ENCODE results near the gene ZYG11A.
A peak's percentile ranks its signal among the peaks of the same experiment; 100 is the strongest.

ZYG11A gene

DNA sequence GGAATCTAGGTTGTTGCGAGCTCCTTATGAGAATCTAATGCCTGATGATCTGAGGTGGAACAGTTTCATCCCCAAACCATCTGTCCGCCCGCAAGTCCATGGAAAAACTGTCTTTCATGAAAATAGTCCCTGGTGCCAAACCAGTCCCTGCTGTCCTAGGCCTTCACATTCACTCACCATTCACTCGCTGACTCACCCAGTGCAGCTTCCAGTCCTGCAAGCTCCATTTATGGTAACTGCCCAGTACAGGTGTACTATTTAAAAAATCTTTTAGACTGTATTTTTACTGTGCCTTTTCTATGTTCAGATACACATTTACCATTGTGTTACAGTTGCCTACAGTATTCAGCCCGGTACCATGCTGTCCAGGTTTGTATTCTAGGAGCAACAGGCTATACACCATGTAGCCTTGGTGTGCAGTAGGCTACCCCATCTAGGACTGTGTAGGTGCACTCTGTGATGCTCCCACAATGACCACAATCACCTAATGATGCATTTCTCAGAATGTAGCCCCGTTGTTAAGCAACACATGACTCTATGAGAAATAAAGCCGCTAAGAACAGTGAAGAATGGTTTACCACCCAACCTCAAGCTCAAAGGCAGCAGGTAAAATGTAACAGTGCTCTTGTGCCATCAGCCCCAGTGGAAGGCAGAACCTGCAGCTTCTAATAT is 76.6 kb downstream of the ZYG11A start:
- DNase-seq: peak; percentile 25

DNA sequence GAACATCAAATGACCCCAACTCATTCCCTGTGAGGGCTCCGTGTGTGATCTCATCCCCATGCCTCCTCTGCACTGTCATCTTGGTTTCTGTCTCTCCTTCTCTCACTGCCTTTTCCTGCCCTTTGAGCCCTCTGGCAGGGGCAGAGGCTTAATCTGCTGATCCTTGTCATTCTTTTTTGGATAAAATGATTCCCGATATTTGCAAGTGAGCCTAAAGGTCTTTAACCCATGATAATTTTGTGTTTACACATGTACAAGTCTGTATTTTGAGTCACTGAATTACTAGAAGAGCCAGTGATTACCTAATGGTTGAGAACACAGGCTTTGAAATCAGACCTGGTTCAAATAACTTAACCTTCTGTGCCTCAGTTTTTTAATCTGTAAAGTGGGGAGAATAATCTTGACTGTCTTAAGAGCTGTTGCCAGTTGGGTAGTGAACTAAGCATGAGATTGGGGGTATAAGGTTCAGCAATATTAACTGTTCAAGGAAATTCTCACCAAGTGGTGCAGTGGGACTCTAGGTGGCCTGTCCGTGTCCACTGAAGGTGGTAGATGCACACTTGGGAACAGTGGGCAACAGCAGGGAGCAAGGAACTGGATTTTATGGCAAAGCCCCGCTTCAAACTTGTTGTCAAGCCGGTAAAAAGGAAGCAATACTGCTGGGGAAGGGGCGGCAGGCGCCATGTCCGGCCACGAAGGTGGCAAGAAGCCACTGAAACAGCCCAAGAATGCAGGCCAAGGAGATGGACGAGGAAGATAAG is 77.3 kb downstream of the ZYG11A start:
- DNase-seq: no peak

DNA sequence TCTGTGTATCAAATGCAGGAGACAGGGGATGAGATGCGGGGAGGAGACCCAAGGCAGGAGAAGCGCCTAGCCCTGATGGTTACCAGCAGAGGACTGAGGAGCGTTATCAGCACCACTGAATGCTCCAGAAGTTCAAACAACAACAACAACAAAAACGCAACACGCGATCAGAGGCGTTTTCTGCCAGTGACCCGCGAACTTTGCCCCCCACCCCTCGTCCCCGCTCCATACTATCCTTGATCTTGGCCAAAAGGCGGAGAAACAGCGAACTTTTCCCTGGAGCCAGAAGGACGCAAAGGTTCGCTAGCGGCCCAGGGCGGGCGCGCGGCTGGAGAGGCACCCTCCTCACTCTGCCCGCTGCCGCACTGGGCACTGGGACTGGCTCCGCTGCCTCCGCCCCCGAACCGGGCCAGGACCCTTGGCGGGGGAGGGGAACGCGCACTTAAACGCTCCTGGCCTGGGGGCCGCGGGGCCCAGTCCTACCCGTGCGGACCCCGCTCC is 78.3 kb downstream of the ZYG11A start:
- no peak for DNase-seq

DNA sequence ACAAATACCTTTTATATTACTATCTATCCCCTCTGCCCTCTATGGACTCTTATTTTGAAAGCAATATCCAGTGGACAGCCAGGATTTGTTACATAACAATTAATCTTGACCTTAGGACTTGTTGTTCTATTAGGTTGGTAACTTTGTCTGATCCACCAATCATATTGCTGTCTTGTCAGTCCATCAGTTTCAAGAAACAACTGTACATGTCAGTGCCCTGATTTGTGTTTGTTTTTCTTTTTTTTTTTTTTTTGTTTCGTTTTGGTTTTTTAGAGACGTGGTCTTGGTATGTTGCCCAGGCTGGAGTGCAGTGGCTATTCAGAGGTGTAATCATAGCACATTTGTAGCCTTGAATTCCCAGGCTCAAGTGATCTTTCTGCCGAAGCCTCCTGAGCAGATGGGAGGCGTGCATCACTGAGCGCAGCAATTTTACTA is 83.0 kb downstream of the ZYG11A start:
- no peak for DNase-seq

DNA sequence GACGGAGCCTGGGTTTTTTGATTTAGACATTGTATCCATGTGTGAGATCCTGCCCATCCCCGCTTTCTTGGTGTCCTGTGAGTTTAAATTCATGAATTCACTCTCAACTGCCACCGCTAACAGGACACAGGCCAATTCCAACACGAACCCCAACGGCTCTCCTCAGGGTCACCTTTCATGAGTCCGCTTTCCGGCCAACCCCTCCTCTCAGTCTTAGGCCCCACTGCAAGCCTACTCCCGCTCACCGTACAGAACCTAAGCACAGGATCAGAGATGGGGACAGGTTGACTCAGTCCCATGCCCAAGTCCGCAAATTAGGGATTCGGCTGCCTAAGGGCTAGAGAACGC is 84.3 kb downstream of the ZYG11A start:
- no peak for DNase-seq

DNA sequence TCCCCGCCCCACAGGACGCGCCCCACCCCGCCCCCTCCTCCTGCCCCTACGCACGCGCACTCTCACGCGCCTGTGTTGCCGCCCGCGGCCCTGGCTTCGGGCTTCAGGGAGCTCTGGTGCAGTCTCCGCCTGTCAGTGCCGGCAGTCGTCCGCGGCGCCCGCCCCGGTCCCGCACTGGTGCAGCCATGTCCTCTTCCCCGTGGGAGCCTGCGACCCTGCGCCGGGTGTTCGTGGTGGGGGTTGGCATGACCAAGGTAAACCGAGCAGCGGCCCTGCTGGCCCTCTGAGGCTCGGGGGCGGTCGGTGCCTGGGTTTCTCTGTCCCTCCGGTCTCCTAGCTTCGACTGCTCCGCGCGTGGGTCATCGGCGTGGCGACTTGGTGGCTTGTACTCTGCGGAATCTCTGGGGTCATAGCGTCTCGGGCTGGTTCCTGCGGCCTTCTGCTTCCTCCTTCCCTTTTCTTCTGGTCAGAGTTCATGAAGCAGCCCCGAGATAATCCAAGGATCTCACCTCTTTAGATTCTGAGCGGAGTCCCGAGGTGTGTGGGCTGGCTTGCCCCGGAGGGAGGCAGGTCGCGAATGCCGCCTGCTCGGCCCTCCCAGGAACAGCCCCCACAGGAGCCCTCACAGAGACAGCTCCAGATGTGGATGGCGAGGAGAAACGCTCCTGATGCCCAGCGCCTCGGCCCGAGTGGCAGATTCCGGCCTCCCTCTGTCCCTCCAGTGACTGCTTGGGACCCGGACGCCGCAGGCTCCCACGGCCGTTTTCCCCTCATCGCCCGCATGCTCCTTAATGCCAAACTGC is 84.9 kb downstream of the ZYG11A start, which contains the start of gene SCP2:
Gene SCP2 (plus strand): TSS at position 65 of the 803 bp plus-strand sequence. CDS start 121 bp downstream, at position 186.
- DNase-seq: peak; percentile 81

DNA sequence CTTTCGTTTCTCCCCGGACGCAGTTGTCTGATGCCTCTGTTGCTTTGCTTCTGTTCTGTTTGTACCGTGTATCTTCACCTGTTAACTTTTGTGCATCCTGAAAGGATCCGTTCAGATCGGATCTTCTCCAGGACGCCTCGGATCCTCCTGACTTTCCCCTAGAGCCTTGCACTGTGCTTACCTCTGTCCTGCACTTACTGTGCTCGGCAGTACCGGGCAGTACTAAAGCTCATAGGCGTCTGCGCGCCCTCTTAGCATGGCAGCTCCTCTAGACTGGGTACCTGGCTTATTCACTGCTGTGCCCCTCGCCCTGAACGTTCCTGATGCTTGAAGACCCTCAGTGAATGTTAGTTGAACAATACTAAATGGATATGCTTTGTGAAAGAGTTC is 85.5 kb downstream of the ZYG11A start:
- no peak for DNase-seq

DNA sequence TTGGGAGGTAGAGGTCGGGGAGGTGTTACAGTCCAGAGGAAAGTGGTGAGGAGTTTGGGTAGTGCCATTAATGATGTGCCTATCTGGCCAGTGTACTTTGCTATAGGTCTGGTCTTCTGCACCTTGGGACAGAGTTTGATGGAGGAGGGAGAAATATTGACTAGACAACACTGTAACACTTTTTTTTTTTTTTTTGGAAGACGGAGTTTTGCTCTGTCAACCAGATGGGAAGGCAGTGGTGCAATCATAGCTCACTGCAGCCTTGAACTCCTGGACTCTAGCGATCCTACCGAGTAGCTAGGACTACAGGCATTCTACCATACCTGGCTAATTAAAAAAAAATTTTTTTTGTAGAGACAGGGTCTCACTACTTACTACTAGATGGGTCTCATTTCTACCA is 86.5 kb downstream of the ZYG11A start:
- DNase-seq: no peak

DNA sequence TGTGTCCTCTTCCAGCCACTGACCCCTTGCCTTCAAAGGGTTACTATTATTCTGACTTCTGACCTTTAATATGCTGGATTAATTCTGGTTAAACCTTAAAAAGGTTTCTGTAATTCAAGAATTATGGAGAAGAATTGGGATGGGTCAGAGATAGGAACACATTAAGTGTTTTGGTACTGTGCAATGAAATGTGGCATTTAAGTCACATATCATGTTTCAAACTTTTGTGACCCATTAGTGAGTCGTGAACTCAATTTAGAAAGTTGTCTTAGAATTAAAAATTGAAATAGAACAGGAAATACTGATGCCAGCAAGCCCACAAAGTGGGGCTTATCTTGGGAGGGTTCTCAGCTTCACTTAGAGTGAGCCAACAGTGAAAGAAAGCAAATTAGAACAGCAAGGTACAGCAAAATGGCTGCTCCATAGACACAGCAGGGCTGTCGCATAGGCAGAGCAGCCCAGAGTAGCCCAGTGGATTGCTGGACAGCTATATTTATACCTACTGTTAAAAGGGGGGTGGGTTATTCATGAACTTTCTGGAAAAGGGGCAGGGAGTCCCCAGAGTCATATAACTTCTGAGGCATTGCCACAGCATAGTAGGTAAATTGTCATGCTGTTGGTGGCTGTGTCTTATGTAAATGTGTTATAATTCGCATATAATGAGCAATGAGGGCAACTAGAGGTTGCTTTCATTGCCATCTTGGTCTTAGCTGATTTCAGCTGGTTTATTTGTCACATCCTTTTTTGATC is 95.0 kb downstream of the ZYG11A start:
- DNase-seq: no peak

DNA sequence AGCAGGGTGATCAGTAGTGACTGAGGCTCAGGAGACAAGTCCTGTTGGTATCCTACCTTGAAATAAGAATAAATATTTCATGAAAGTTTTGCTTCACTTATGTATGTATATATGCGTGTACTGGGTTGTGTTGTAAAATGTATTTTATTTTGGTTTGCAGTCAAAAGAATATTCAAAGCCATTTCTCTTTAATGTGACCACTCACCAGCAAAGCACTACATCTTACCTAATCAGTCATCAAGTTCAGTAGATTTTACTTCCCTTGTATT is 95.6 kb downstream of the ZYG11A start:
- DNase-seq: no peak

DNA sequence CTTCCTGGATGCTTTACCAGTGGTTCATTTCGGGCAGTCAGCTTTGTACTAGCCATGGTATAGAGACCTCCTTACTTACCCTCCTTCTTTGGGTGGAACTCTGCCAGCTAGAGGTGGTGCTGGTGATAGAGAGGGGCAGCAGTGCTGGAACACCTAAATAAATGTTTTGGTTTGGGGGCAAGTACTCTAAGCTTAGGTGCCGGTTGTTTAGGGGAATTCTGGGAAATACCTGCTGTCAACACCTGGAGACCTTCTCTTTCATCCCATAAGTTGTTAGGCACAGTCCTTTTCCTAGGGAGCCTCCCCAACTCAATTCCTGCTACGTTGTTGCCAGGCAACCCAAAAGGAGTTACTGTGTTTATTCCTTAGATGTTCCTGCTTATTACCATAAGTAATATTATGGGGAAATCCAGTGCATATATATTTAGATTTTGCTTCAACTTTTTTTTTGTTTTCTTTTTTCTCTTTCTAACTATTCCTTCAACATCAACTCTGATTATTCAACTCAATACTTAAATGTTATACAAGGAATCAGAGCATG is 101.4 kb downstream of the ZYG11A start:
- no peak for DNase-seq

DNA sequence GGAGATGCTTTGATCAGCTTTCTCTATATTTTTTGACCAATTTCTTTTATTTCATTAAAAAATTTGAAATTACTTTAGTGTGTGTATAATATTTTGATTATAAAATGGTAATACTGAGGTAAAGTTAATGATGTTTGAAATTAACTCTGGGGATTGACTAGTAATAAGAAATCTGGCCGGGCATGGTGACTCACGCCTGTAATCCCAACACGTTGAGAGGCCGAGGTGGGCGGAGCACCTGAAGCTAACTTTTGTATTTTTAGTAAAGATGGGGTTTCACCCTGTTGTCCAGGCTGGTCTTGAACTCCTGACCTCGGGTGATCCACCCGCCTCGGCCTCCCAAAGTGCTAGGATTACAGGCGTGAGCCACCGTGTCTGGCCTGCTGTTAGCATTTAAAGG is 102.0 kb downstream of the ZYG11A start:
- no peak for DNase-seq
